K562 (cell line): Measurements from ENCODE around the gene MRPS18B. TPM values are rescaled to one million over a fixed set of nuclear protein-coding genes. Genes with fewer than 3 reads are reported as not detected.

ENCODE experiments used
- CBX8 ChIP-seq: fragments of 200-600 bp; sonication (generic); IDR thresholded peaks from 2 replicates; pipeline ENCODE4 v1.6.1; 2012; ENCODE audit warnings: borderline replicate concordance, mixed run types, low read depth, mild to moderate bottlenecking, moderate library complexity, mixed read lengths, low read length, control low read depth, inconsistent platforms; ENCODE audit not compliant: poor library complexity, severe bottlenecking; ENCODE audit errors: extremely low read depth
- DACH1 ChIP-seq: fragments of 450-650 bp; IDR thresholded peaks from 2 replicates; pipeline ENCODE4 v1.6.1; 2018; ENCODE audit not compliant: partially characterized antibody
- ELF4 ChIP-seq: fragments of 450-650 bp; formaldehyde crosslinking; IDR thresholded peaks from 2 replicates; pipeline ENCODE4 v1.4.0; 2022; ENCODE audit warnings: missing genetic modification characterization
- FOXK1 ChIP-seq: sonication (generic); formaldehyde crosslinking; IDR thresholded peaks from 2 replicates; pipeline ENCODE4 v1.8.0; 2022; ENCODE audit warnings: missing genetic modification reagents, mild to moderate bottlenecking, borderline replicate concordance
- FUS ChIP-seq: fragments of 200-400 bp; formaldehyde crosslinking; optimal IDR thresholded peaks from 2 replicates; pipeline ENCODE3; 2017; ENCODE audit warnings: low read depth, low read length
- HDAC6 ChIP-seq: IDR thresholded peaks from 2 replicates; pipeline ENCODE4 v1.6.1; 2012; ENCODE audit warnings: low read depth, mild to moderate bottlenecking, control low read depth, inconsistent platforms, low read length, moderate library complexity
- NONO ChIP-seq, 2 experiments: fragments of 200-400 bp in 1 of 2; fragments of 450-650 bp in 1 of 2; formaldehyde crosslinking in 1 of 2; IDR thresholded peaks; 2 replicates each; pipeline ENCODE4 v1.6.1; 2017; ENCODE audit warnings: low read depth in 2 of 2, mild to moderate bottlenecking in 2 of 2, moderate library complexity in 2 of 2, low read length in 1 of 2
- SAP30 ChIP-seq: fragments of 200-600 bp; sonication (generic); IDR thresholded peaks from 2 replicates; pipeline ENCODE4 v1.6.1; 2012; ENCODE audit warnings: borderline replicate concordance, low read depth, mild to moderate bottlenecking, moderate library complexity, low read length, control low read depth, inconsistent platforms; ENCODE audit not compliant: insufficient read depth, poor library complexity, severe bottlenecking
- SLC30A9 ChIP-seq: fragments of 250-450 bp; sonication (Bioruptor Pico); IDR thresholded peaks from 2 replicates; pipeline ENCODE4 v1.8.0; 2022; ENCODE audit warnings: mild to moderate bottlenecking, moderate library complexity
- TAF9B ChIP-seq: fragments of 450-650 bp; IDR thresholded peaks from 2 replicates; pipeline ENCODE4 v1.6.1; 2018; ENCODE audit warnings: mild to moderate bottlenecking; ENCODE audit not compliant: partially characterized antibody
- ZNF431 ChIP-seq: sonication (generic); formaldehyde crosslinking; IDR thresholded peaks from 2 replicates; pipeline ENCODE4 v1.8.0; 2022; ENCODE audit warnings: mild to moderate bottlenecking, missing genetic modification reagents
- ZNF584 ChIP-seq: fragments of 200-800 bp; sonication (Bioruptor generic); IDR thresholded peaks from 2 replicates; pipeline ENCODE4 v1.6.1; 2016; ENCODE audit warnings: low read depth, mild to moderate bottlenecking, missing genetic modification characterization, missing compliant biosample characterization
- ZNF76 ChIP-seq: fragments of 250-450 bp; sonication (Bioruptor Pico); IDR thresholded peaks from 2 replicates; pipeline ENCODE4 v1.4.0; 2020; ENCODE audit warnings: mild to moderate bottlenecking, moderate library complexity, borderline replicate concordance
- ZNF764 ChIP-seq: fragments of 250-450 bp; sonication (Bioruptor Pico); IDR thresholded peaks from 2 replicates; pipeline ENCODE4 v1.4.0; 2020; ENCODE audit warnings: low read depth, mild to moderate bottlenecking, moderate library complexity
- polyA plus RNA-seq, 8 experiments: library from polyadenylated mRNA; depleted of rRNA in 4 of 8; stranded (reverse) in 5 of 8; unstranded in 3 of 8; fragments of >200 nt; fragmentation: Nextera tagmentation in 2 of 8; fragmentation: Illumina TruSeq in 1 of 8; extraction: Ambion mirVana in 2 of 8; extraction: Trizol in 1 of 8; gene quantifications; 2 replicates each; pipeline versions ENCODE4 v1.2.1 to v1.2.3, GENCODE V29; 2011 to 2014; ENCODE audit warnings: inconsistent platforms in 1 of 8, missing spikeins in 1 of 8
- total RNA-seq, 7 experiments: library from RNA; depleted of rRNA in 6 of 7; stranded (reverse); fragments of >200 nt in 6 of 7; fragmentation: Illumina TruSeq in 2 of 7; extraction: Trizol in 2 of 7; gene quantifications; 2 replicates each; pipeline versions ENCODE4 v1.2.1 to v1.2.3, GENCODE V29; 2011 to 2021; ENCODE audit warnings: low replicate concordance in 1 of 7
- TF ChIP-seq, protein P1 (sequence below): fragments of 250-450 bp; sonication (Bioruptor Pico); IDR thresholded peaks from 2 replicates; pipeline ENCODE4 v1.5.0; 2021
- TF ChIP-seq, protein P2 (sequence below): fragments of 250-450 bp; sonication (Bioruptor Pico); IDR thresholded peaks from 2 replicates; pipeline ENCODE4 v1.4.0; 2020
- TF ChIP-seq, protein P3 (sequence below): fragments of 250-450 bp; sonication (Bioruptor Pico); IDR thresholded peaks from 2 replicates; pipeline ENCODE4 v1.8.0; 2022; ENCODE audit warnings: inconsistent platforms, mild to moderate bottlenecking, moderate library complexity, borderline replicate concordance
- TF ChIP-seq, protein P4 (sequence below): fragments of 450-650 bp; IDR thresholded peaks from 2 replicates; pipeline ENCODE4 v1.6.1; 2016; ENCODE audit warnings: low read depth, mild to moderate bottlenecking, moderate library complexity
- TF ChIP-seq, protein P5 (sequence below): sonication (generic); formaldehyde crosslinking; IDR thresholded peaks from 2 replicates; pipeline ENCODE4 v1.9.0; 2022; ENCODE audit warnings: mild to moderate bottlenecking, missing genetic modification reagents

Gene MRPS18B
- total and polyA plus RNA-seq, 9 of the 15 experiments (the other 6 are each of a cell fraction or from before 2014, with no cell fraction given) = 132 to 383 (median 178) TPM

DNA sequence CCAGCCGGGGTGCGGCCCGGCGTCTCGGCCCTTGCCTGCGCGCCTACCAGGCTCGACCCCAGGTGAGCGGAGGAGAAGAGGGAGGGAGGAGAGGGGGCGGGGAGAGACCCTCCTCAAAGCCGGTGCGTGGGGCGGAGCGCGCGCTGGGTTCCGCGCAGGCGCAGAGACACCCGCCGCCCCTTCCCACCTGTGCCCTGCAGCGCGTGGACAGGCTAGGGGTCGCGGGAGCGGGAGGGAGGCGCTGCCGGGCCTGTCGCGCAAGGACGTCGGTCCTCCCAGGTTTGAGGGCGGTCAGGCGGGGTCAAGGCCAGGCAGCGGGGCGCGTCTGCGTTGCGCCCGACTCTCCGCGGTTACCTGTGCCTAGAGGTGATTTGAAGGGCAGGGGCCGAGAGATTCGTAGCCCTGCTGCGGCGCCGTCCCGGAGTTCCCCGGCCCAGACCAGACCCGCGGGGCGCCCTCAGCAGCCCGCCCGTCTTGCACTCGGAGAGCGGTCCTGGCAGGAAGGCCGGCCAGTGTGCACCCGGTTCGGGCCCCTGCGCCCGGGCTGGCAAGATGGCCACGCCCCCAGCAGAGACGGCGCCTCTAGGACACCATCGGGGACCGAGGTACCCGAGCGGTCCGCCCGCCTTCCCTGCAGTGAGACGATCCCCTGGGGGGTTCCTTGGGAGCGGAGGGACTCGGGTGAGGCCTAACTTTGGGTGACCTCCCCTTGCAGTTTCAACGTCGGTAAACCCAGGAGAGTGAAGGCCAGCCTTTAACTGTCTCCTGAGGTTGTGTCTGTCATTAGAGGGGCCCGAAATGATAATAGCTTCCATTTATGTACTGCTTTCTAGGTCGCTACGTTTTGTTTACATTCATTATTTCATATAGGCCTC lies 29.8 kb downstream of the MRPS18B start (continued):
- TF ChIP-seq, protein P1, sequence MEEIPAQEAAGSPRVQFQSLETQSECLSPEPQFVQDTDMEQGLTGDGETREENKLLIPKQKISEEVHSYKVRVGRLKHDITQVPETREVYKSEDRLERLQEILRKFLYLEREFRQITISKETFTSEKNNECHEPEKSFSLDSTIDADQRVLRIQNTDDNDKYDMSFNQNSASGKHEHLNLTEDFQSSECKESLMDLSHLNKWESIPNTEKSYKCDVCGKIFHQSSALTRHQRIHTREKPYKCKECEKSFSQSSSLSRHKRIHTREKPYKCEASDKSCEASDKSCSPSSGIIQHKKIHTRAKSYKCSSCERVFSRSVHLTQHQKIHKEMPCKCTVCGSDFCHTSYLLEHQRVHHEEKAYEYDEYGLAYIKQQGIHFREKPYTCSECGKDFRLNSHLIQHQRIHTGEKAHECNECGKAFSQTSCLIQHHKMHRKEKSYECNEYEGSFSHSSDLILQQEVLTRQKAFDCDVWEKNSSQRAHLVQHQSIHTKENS (CRISPR knock-in tag) = no peak
- no peak for TF ChIP-seq TAF9B
- TF ChIP-seq, protein P2, sequence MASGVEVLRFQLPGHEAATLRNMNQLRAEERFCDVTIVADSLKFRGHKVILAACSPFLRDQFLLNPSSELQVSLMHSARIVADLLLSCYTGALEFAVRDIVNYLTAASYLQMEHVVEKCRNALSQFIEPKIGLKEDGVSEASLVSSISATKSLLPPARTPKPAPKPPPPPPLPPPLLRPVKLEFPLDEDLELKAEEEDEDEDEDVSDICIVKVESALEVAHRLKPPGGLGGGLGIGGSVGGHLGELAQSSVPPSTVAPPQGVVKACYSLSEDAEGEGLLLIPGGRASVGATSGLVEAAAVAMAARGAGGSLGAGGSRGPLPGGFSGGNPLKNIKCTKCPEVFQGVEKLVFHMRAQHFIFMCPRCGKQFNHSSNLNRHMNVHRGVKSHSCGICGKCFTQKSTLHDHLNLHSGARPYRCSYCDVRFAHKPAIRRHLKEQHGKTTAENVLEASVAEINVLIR (CRISPR knock-in tag) = no peak
- TF ChIP-seq, protein P3, sequence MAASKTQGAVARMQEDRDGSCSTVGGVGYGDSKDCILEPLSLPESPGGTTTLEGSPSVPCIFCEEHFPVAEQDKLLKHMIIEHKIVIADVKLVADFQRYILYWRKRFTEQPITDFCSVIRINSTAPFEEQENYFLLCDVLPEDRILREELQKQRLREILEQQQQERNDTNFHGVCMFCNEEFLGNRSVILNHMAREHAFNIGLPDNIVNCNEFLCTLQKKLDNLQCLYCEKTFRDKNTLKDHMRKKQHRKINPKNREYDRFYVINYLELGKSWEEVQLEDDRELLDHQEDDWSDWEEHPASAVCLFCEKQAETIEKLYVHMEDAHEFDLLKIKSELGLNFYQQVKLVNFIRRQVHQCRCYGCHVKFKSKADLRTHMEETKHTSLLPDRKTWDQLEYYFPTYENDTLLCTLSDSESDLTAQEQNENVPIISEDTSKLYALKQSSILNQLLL (CRISPR knock-in tag) = no peak
- TF ChIP-seq FUS = peak; percentile 94
- peak; percentile 65; the same call in 1 of the 2 replicates for TF ChIP-seq FOXK1 (CRISPR knock-in tag)
- TF ChIP-seq CBX8 = no peak
- no peak for TF ChIP-seq ZNF76
- no peak for TF ChIP-seq SLC30A9
- peak; percentile 90 for TF ChIP-seq SAP30
- TF ChIP-seq ELF4 = no peak
- TF ChIP-seq, protein P4, sequence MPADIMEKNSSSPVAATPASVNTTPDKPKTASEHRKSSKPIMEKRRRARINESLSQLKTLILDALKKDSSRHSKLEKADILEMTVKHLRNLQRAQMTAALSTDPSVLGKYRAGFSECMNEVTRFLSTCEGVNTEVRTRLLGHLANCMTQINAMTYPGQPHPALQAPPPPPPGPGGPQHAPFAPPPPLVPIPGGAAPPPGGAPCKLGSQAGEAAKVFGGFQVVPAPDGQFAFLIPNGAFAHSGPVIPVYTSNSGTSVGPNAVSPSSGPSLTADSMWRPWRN = no peak
- TF ChIP-seq, protein P5, sequence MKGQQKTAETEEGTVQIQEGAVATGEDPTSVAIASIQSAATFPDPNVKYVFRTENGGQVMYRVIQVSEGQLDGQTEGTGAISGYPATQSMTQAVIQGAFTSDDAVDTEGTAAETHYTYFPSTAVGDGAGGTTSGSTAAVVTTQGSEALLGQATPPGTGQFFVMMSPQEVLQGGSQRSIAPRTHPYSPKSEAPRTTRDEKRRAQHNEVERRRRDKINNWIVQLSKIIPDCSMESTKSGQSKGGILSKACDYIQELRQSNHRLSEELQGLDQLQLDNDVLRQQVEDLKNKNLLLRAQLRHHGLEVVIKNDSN = peak; percentile 60
- TF ChIP-seq ZNF584 = no peak
- TF ChIP-seq HDAC6 = no peak
- TF ChIP-seq ZNF764 (CRISPR knock-in tag) = no peak
- peak; percentile 60 for TF ChIP-seq ZNF431 (CRISPR knock-in tag)
- peak; percentile 8 to 64; a peak in 2 of 4 replicates for TF ChIP-seq NONO (IDR thresholded peaks at IDR 0.05; ENCODE audit: low read depth in 2 of 2, low read length in 1 of 2)
- no peak for TF ChIP-seq DACH1
